HEK293 (cell line): Measurements from ENCODE around the gene ARID3B.

Experiments
- CTCF ChIA-PET: fragments of 350-600 bp; formaldehyde crosslinking; extraction: SDS; loops from one replicate; lab custom pipeline; 2021; ENCODE audit warnings: antibody characterized with exemption; lab: Yijun Ruan, JAX
- POLR2A ChIA-PET: fragments of 300-600 bp; formaldehyde crosslinking; extraction: SDS; loops from one replicate; lab custom pipeline; 2020; ENCODE audit warnings: antibody characterized with exemption, inconsistent platforms; lab: Yijun Ruan, JAX
- H3K27ac ChIP-seq: fragments of 200-500 bp; sonication (Bioruptor generic); 2 replicates; pipeline ENCODE4 v1.5.1; 2014; ENCODE audit warnings: low read depth, low read length, control low read depth, inconsistent platforms; ENCODE audit errors: extremely low read depth
- H3K36me3 ChIP-seq, 2 experiments: fragments of 200-500 bp in 1 of 2; sonication (Bioruptor generic) in 1 of 2; 1 replicate in 1 of 2; 2 replicates in 1 of 2; pipeline ENCODE4 v1.5.1; 2014 to 2017; ENCODE audit warnings: inconsistent platforms in 2 of 2, low read length in 2 of 2; ENCODE audit not compliant: control insufficient read depth in 2 of 2, insufficient read depth in 1 of 2
- H3K4me1 ChIP-seq: fragments of 200-500 bp; sonication (Bioruptor generic); 2 replicates; pipeline ENCODE4 v1.5.1; 2014; ENCODE audit warnings: mild to moderate bottlenecking, low read length, inconsistent platforms; ENCODE audit not compliant: control insufficient read depth, insufficient read depth
- H3K4me3 ChIP-seq: 2 replicates; pipeline ENCODE4 v1.5.1; 2011; ENCODE audit warnings: low read depth, mild to moderate bottlenecking, control low read depth, low read length, moderate library complexity
- H3K9me3 ChIP-seq: fragments of 200-500 bp; sonication (Bioruptor generic); 2 replicates; pipeline ENCODE4 v1.5.1; 2014; ENCODE audit warnings: low read depth, low read length, inconsistent platforms; ENCODE audit not compliant: control insufficient read depth, insufficient read depth
- BCL11A ChIP-seq: fragments of 450-650 bp; formaldehyde crosslinking; IDR thresholded peaks from 2 replicates; pipeline ENCODE4 v1.5.1; 2016; ENCODE audit warnings: low read depth, missing biosample characterization, missing genetic modification characterization
- BCL6B ChIP-seq: fragments of 450-650 bp; formaldehyde crosslinking; IDR thresholded peaks from 2 replicates; pipeline ENCODE4 v1.5.1; 2017; ENCODE audit warnings: missing biosample characterization, missing genetic modification characterization
- IKZF3 ChIP-seq: fragments of 450-650 bp; IDR thresholded peaks from 2 replicates; pipeline ENCODE4 v1.5.0; 2018; ENCODE audit warnings: missing biosample characterization, mild to moderate bottlenecking, missing genetic modification characterization, moderate library complexity
- KLF9 ChIP-seq: fragments of 450-650 bp; formaldehyde crosslinking; IDR thresholded peaks from 2 replicates; pipeline ENCODE4 v1.5.1; 2016; ENCODE audit warnings: missing biosample characterization, missing genetic modification characterization, low read depth
- PATZ1 ChIP-seq: fragments of 450-650 bp; formaldehyde crosslinking; IDR thresholded peaks from 2 replicates; pipeline ENCODE4 v1.5.1; 2016; ENCODE audit warnings: missing biosample characterization, missing genetic modification characterization
- SETDB1 ChIP-seq: IDR thresholded peaks from one replicate; pipeline ENCODE4 v1.6.1; 2017; ENCODE audit warnings: mild to moderate bottlenecking, low read length, moderate library complexity, mixed read lengths; ENCODE audit not compliant: insufficient read length
- SP2 ChIP-seq: fragments of 450-650 bp; formaldehyde crosslinking; IDR thresholded peaks from 2 replicates; pipeline ENCODE4 v1.5.1; 2016; ENCODE audit warnings: missing biosample characterization, missing genetic modification characterization
- YY1 ChIP-seq: fragments of 450-650 bp; formaldehyde crosslinking; IDR thresholded peaks from 2 replicates; pipeline ENCODE4 v1.5.1; 2018; ENCODE audit warnings: missing biosample characterization, missing genetic modification characterization
- ZBTB10 ChIP-seq: fragments of 450-650 bp; formaldehyde crosslinking; IDR thresholded peaks from 2 replicates; pipeline ENCODE4 v1.5.1; 2016; ENCODE audit warnings: missing biosample characterization, missing genetic modification characterization
- ZFP37 ChIP-seq: fragments of 450-650 bp; formaldehyde crosslinking; IDR thresholded peaks from 2 replicates; pipeline ENCODE4 v1.5.1; 2016; ENCODE audit warnings: missing biosample characterization, missing genetic modification characterization
- ZNF146 ChIP-seq: fragments of 450-650 bp; formaldehyde crosslinking; IDR thresholded peaks from 2 replicates; pipeline ENCODE4 v1.5.1; 2016; ENCODE audit warnings: missing biosample characterization, missing genetic modification characterization
- ZNF175 ChIP-seq: fragments of 450-650 bp; formaldehyde crosslinking; IDR thresholded peaks from 2 replicates; pipeline ENCODE4 v1.5.1; 2016; ENCODE audit warnings: missing biosample characterization, missing genetic modification characterization
- ZNF18 ChIP-seq: fragments of 450-650 bp; formaldehyde crosslinking; IDR thresholded peaks from 2 replicates; pipeline ENCODE4 v1.5.1; 2016; ENCODE audit warnings: missing biosample characterization, missing genetic modification characterization
- ZNF2 ChIP-seq: fragments of 450-650 bp; formaldehyde crosslinking; IDR thresholded peaks from 2 replicates; pipeline ENCODE4 v1.5.1; 2016; ENCODE audit warnings: missing biosample characterization, missing genetic modification characterization
- ZNF324 ChIP-seq: fragments of 450-650 bp; formaldehyde crosslinking; IDR thresholded peaks from 2 replicates; pipeline ENCODE4 v1.5.1; 2016; ENCODE audit warnings: missing biosample characterization, missing genetic modification characterization
- ZNF350 ChIP-seq: fragments of 450-650 bp; formaldehyde crosslinking; IDR thresholded peaks from 2 replicates; pipeline ENCODE4 v1.5.0; 2017; ENCODE audit warnings: missing biosample characterization, mild to moderate bottlenecking, missing genetic modification characterization
- ZNF37A ChIP-seq: fragments of 450-650 bp; IDR thresholded peaks from 2 replicates; pipeline ENCODE4 v1.5.1; 2018; ENCODE audit warnings: missing biosample characterization, missing genetic modification characterization
- ZNF404 ChIP-seq: fragments of 450-650 bp; formaldehyde crosslinking; IDR thresholded peaks from 2 replicates; pipeline ENCODE4 v1.5.1; 2017; ENCODE audit warnings: missing biosample characterization, missing genetic modification characterization
- ZNF426 ChIP-seq: fragments of 450-650 bp; formaldehyde crosslinking; IDR thresholded peaks from 2 replicates; pipeline ENCODE4 v1.5.1; 2017; ENCODE audit warnings: missing biosample characterization, missing genetic modification characterization, mild to moderate bottlenecking, inconsistent platforms, moderate library complexity
- ZNF488 ChIP-seq: fragments of 450-650 bp; formaldehyde crosslinking; IDR thresholded peaks from 2 replicates; pipeline ENCODE4 v1.5.1; 2016; ENCODE audit warnings: missing biosample characterization, missing genetic modification characterization
- ZNF514 ChIP-seq: fragments of 450-650 bp; formaldehyde crosslinking; IDR thresholded peaks from 2 replicates; pipeline ENCODE4 v1.5.1; 2016; ENCODE audit warnings: missing biosample characterization, missing genetic modification characterization
- ZNF555 ChIP-seq: fragments of 450-650 bp; formaldehyde crosslinking; conservative IDR thresholded peaks from 2 replicates; pipeline ENCODE4 v1.5.1; 2017; ENCODE audit warnings: missing biosample characterization, mild to moderate bottlenecking, missing genetic modification characterization, inconsistent platforms
- ZNF596 ChIP-seq: fragments of 450-650 bp; IDR thresholded peaks from 2 replicates; pipeline ENCODE4 v1.5.0; 2018; ENCODE audit warnings: missing biosample characterization, mild to moderate bottlenecking, missing genetic modification characterization, moderate library complexity
- ZNF670 ChIP-seq: fragments of 450-650 bp; formaldehyde crosslinking; IDR thresholded peaks from 2 replicates; pipeline ENCODE4 v1.5.1; 2016; ENCODE audit warnings: missing biosample characterization, missing genetic modification characterization, low read depth
- ZNF747 ChIP-seq: fragments of 450-650 bp; formaldehyde crosslinking; IDR thresholded peaks from 2 replicates; pipeline ENCODE4 v1.5.1; 2016; ENCODE audit warnings: missing biosample characterization, missing genetic modification characterization
- ZNF776 ChIP-seq: fragments of 450-650 bp; formaldehyde crosslinking; IDR thresholded peaks from 2 replicates; pipeline ENCODE4 v1.5.0; 2017; ENCODE audit warnings: missing biosample characterization, missing genetic modification characterization, borderline replicate concordance
- ZNF830 ChIP-seq: fragments of 450-650 bp; IDR thresholded peaks from 2 replicates; pipeline ENCODE4 v1.5.0; 2018; ENCODE audit warnings: missing biosample characterization, missing genetic modification characterization, low read depth, mild to moderate bottlenecking, moderate library complexity

The ARID3B gene

GRCh38 chr15:74540761-74541493 lies at the start of gene ARID3B:
TSS of gene ARID3B (plus strand) at chr15:74541220. CDS start at chr15:74543937, 2,717 bp downstream.
- peaks cover 27% of the 10 kb centered on the region for H3K4me1 ChIP-seq
- no peaks in the 10 kb centered on the region for H3K9me3 ChIP-seq
- CTCF ChIA-PET, result interaction anchor here (0.6 to 2.3 kb wide), 9 partner anchors 23 to 504 kb away, joined by 3 to 8 read pairs (median 4); no protein-coding TSS in a partner anchor
- H3K4me3 ChIP-seq, result peak within 1 kb of the TSS; percentile 91
- peaks cover 9 to 17% of the 10 kb centered on the region in 2 experiments; a peak in 2 of 3 replicates for H3K36me3 ChIP-seq
- POLR2A ChIA-PET, result interaction anchor here (0.7 to 3.6 kb wide), 23 partner anchors 9 to 913 kb away, joined by 3 to 53 read pairs (median 3); partner anchors contain the start of genes CLK3, PML and UBL7
- peak within 1 kb of the TSS; percentile 93 for H3K27ac ChIP-seq
- TF ChIP-seq ZNF596 (tag by site-specific recombination) (0 out of 2 replicates have a peak, but pooled peaks have one; percentile 36), ZNF37A (tag by site-specific recombination) (no peak), ZNF514 (tag by site-specific recombination) (no peak), ZNF175 (tag by site-specific recombination) (no peak), ZBTB10 (tag by site-specific recombination) (no peak), BCL6B (tag by site-specific recombination) (no peak), BCL11A (tag by site-specific recombination) (no peak), ZNF404 (tag by site-specific recombination) (no peak), ZNF776 (tag by site-specific recombination) (no peak), ZNF830 (no peak), ZNF146 (peak; percentile 57; the same call in 1 of the 2 replicates), ZNF18 (tag by site-specific recombination) (peak; percentile 100), SP2 (tag by site-specific recombination) (peak; percentile 97), ZNF555 (tag by site-specific recombination) (no peak), ZNF747 (tag by site-specific recombination) (no peak), ZNF426 (tag by site-specific recombination) (no peak), SETDB1 (no peak), ZNF2 (tag by site-specific recombination) (no peak), YY1 (0 out of 2 replicates have a peak, but pooled peaks have one; percentile 27), ZNF488 (tag by site-specific recombination) (no peak), PATZ1 (tag by site-specific recombination) (no peak), ZNF324 (tag by site-specific recombination) (peak; percentile 78), KLF9 (tag by site-specific recombination) (no peak), ZFP37 (tag by site-specific recombination) (no peak; the same call in 1 of the 2 replicates), ZNF350 (tag by site-specific recombination) (no peak), IKZF3 (tag by site-specific recombination) (0 out of 2 replicates have a peak, but pooled peaks have one; percentile 7), ZNF670 (tag by site-specific recombination) (no peak)
